ENCODE data around the gene SART3. TPM values are rescaled to one million over a fixed set of nuclear protein-coding genes. Genes with fewer than 3 reads are reported as not detected.
A peak's percentile ranks its signal among the peaks of the same experiment; 100 is the strongest.

SART3 gene
- total RNA-seq, 4 donors from 2014 or later = 37.7 to 87.8 (median 60.4) TPM

DNA sequence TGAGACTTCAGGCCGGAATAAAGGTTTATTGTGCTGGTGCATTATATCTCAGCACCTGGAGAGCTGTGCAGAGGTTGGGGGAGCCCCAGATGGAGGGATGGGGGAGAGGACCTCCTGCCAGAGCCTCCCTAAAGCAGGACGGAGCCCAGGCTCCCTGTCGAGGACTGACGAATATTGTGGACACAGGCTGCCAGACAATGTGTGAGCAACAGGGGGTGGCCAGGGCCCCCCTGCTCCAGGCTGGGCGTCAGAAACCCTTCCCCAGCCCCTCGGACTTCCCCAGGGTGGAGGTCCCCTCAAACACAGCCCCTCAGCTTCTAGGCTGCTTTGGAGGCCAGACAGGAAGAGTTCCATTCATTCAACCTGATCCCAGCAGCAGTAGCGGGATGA is 28.9 kb upstream of the SART3 start:
- ATAC-seq (ENCODE audit: low FRiP score) (no peak), DNase-seq (ENCODE audit: low spot score) (no peak)
- no peak for TF ChIP-seq CTCF (IDR thresholded peaks at IDR 0.05)

DNA sequence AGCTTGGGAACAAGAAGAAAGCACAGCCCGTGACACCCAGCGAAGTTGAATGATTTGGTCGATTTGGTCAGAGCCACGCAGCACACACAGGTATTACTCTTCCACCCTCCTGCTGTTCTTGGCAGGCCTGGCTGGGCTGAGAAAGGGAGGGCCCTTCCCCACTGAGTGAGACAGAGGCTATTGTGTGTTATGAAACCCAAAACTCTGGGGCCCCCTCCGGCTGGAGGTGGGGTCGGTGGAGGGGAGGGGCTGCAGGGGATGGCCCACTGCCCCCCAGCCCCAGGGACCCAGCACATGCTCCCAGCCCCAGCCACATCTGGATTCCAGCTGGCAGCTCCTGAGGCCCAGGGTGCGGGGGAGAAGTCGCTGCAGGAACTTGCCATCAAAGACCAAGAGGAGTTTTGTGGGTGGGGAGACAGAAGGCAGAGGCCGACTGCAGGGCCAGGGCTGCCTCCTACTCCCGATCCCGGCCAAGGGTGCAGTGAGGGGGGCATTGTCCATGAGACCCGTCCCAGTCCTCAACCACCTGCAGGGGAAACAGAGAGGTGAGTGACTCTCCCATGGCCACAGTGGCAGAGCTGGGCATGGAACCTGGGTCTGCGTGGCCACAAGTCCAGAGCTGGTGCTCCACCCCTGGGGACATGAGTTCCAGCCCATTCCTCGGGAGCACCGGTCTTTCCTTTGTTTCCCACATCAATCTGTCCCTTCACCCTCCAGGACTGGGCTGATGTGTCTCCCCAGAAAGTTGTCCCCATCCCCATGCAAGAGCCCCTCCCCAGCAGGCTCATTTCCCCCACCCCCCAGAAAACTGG is 28.3 kb upstream of the SART3 start:
- peak; percentile 44 for ATAC-seq (ENCODE audit: low FRiP score)

DNA sequence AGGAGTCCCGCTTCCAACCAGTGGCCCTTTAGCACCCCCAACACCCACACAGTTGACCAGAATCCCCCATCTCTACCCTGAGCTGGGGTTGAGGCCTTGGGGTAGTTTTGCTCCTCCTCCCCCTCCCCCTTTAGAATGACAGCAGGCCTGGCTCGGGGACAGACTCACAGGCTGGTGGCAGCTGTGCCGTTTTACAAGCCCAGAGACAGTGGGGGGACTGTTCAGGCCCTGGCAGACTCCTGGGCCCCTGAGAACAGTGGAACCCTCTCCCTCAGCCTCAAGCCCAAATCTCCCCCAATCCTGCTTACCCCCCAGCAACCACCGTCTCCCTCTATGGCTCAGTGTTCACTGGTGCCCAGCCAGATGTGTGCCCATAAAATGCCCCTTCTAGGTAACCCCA is 26.9 kb upstream of the SART3 start:
- TF ChIP-seq CTCF (IDR thresholded peaks at IDR 0.05) = no peak
- ATAC-seq (ENCODE audit: low FRiP score) = no peak

More for the DNA sequence above, 28.3 kb upstream of the SART3 start:
- no peak for TF ChIP-seq CTCF (IDR thresholded peaks at IDR 0.05)
- DNase-seq (ENCODE audit: low spot score) = no peak

GRCh38 chr12:108586306-108586705 is 25.3 kb upstream of the SART3 start:
- no peak for ATAC-seq (ENCODE audit: low FRiP score)
- TF ChIP-seq CTCF (IDR thresholded peaks at IDR 0.05) = no peak
- no peak for DNase-seq (ENCODE audit: low spot score)

More for the DNA sequence above, 26.9 kb upstream of the SART3 start:
- no peak for DNase-seq (ENCODE audit: low spot score)

- TF ChIP-seq CTCF (IDR thresholded peaks at IDR 0.05) = no peak
- no peak for ATAC-seq (ENCODE audit: low FRiP score)
These were observed 24.9 kb upstream of the SART3 start for GRCh38 chr12:108585864-108586263.

GRCh38 chr12:108584456-108585065 is 23.6 kb upstream of the SART3 start:
- no peak for ATAC-seq (ENCODE audit: low FRiP score)

More at GRCh38 chr12:108585864-108586263, 24.9 kb upstream of the SART3 start:
- no peak for DNase-seq (ENCODE audit: low spot score)

More at GRCh38 chr12:108584456-108585065, 23.6 kb upstream of the SART3 start:
- no peak for TF ChIP-seq CTCF (IDR thresholded peaks at IDR 0.05)
- no peak for DNase-seq (ENCODE audit: low spot score)
